Thoracic aorta (tissue), 2 donors: ENCODE measurements around the gene KRT8. TPM values are rescaled to one million over a fixed set of nuclear protein-coding genes. Genes with fewer than 3 reads are reported as not detected.

Source experiments
- ATAC-seq: fragments of 150-250 bp; one replicate; pipeline ENCODE4 v1.8.0; 2017; ENCODE audit warnings: low read depth; ENCODE audit not compliant: insufficient number of reproducible peaks, low FRiP score
- DNase-seq: peaks from one replicate; pipeline ENCODE4 v3.0.0-alpha.2; 2020; ENCODE audit warnings: low spot score
- H3K27ac ChIP-seq, 2 donors: fragments of 200-600 bp; sonication (generic); 1 replicate in 1 of 2; 2 replicates in 1 of 2; pipeline ENCODE4 v1.5.1; 2016; ENCODE audit warnings: mild to moderate bottlenecking in 2 of 2, moderate library complexity in 2 of 2
- H3K27me3 ChIP-seq: fragments of 200-600 bp; sonication (generic); replicated peaks from 2 replicates; pipeline ENCODE4 v1.6.0; 2016; ENCODE audit warnings: mild to moderate bottlenecking; ENCODE audit not compliant: insufficient read depth
- H3K36me3 ChIP-seq: fragments of 200-600 bp; sonication (generic); one replicate; pipeline ENCODE4 v1.5.1; 2016
- H3K4me1 ChIP-seq, 2 donors: fragments of 200-600 bp; sonication (generic); 1 replicate in 1 of 2; 2 replicates in 1 of 2; pipeline versions ENCODE4 v1.5.1 to v1.6.0; 2016; ENCODE audit warnings: low read depth in 2 of 2, mild to moderate bottlenecking in 1 of 2; ENCODE audit not compliant: control insufficient read depth in 1 of 2
- H3K4me3 ChIP-seq: fragments of 200-600 bp; sonication (generic); 2 replicates; pipeline ENCODE4 v1.5.1; 2016; ENCODE audit warnings: mild to moderate bottlenecking
- H3K9me3 ChIP-seq: fragments of 200-600 bp; sonication (generic); 2 replicates; pipeline ENCODE4 v1.5.1; 2016
- CTCF ChIP-seq: fragments of 200-600 bp; sonication (generic); IDR thresholded peaks from one replicate; pipeline ENCODE4 v1.5.1; 2019; ENCODE audit warnings: antibody characterized with exemption
- total RNA-seq, 2 donors: library from RNA; depleted of rRNA; stranded (reverse); fragments of >200 nt; gene quantifications; one replicate each; pipeline versions ENCODE4 v1.1.0 to v1.2.3, GENCODE V29; 2016

KRT8 gene
- total RNA-seq, 2 donors from 2014 or later, result 130 to 175 TPM

GRCh38 chr12:52945389-52946232 is 40.7 kb upstream of the KRT8 start:
- no peak for DNase-seq
- H3K27me3 ChIP-seq, result no peaks in the 10 kb centered on the region
- no peak for ATAC-seq
- no peak overlapping the region for H3K27ac ChIP-seq
- no peak overlapping the region for H3K4me3 ChIP-seq
- H3K9me3 ChIP-seq, result no peaks in the 10 kb centered on the region
- H3K4me1 ChIP-seq, result peaks cover 3 to 11% of the 10 kb centered on the region in 2 donors
- TF ChIP-seq CTCF, result no peak
- H3K36me3 ChIP-seq, result no peaks in the 10 kb centered on the region

GRCh38 chr12:52944683-52945388 is 40.0 kb upstream of the KRT8 start:
- ATAC-seq, result no peak

GRCh38 chr12:52942901-52943181 is 38.0 kb upstream of the KRT8 start:
- ATAC-seq, result no peak

More at GRCh38 chr12:52944683-52945388, 40.0 kb upstream of the KRT8 start:
- TF ChIP-seq CTCF, result no peak
- no peaks in the 10 kb centered on the region for H3K36me3 ChIP-seq
- H3K27me3 ChIP-seq, result no peaks in the 10 kb centered on the region
- H3K9me3 ChIP-seq, result no peaks in the 10 kb centered on the region
- H3K27ac ChIP-seq, result no peak overlapping the region
- no peak overlapping the region for H3K4me3 ChIP-seq
- DNase-seq, result no peak
- peaks cover 3 to 11% of the 10 kb centered on the region in 2 donors for H3K4me1 ChIP-seq

GRCh38 chr12:52942066-52942900 is 37.4 kb upstream of the KRT8 start:
- Histone ChIP-seq H3K9me3 (no peaks in the 10 kb centered on the region), H3K4me1 (no peaks in the 10 kb centered on the region), H3K27ac (no peak overlapping the region), H3K4me3 (no peak overlapping the region), H3K27me3 (no peaks in the 10 kb centered on the region), H3K36me3 (no peaks in the 10 kb centered on the region)
- TF ChIP-seq CTCF, result no peak
- DNase-seq (no peak), ATAC-seq (no peak)

More at GRCh38 chr12:52942901-52943181, 38.0 kb upstream of the KRT8 start:
- no peaks in the 10 kb centered on the region for H3K9me3 ChIP-seq
- no peaks in the 10 kb centered on the region for H3K36me3 ChIP-seq
- TF ChIP-seq CTCF, result no peak
- H3K4me3 ChIP-seq, result no peak overlapping the region
- no peaks in the 10 kb centered on the region for H3K27me3 ChIP-seq
- DNase-seq, result no peak
- no peaks in the 10 kb centered on the region for H3K4me1 ChIP-seq
- no peak overlapping the region for H3K27ac ChIP-seq

DNA sequence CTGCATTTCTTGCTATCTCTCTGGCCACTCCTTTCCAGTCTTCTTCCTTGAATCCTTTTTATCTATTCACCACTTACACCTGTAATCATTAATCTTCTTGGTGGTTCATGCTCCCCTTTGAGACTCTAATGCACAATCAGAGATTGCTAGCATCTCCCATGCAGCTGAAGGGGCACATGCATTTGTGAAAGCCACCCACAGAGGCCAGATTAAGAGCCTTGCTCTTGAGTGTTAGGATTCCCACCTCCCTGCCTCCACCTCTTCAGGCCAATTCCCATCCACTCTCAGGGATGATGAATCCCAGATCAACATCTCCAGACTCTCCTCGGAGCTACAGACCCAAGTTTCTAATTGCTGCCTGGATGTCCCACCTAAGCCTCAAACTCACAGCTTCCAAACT is 24.7 kb upstream of the KRT8 start:
- no peak for DNase-seq
- Histone ChIP-seq H3K4me3 (no peak overlapping the region), H3K36me3 (no peaks in the 10 kb centered on the region), H3K4me1 (peaks cover 0 to 16% of the 10 kb centered on the region in 2 donors), H3K9me3 (no peaks in the 10 kb centered on the region), H3K27me3 (no peaks in the 10 kb centered on the region), H3K27ac (no peak overlapping the region)
- no peak for ATAC-seq
- no peak for TF ChIP-seq CTCF
